Spleen (tissue), 7 donors: ENCODE results near the gene C14orf180.

ENCODE experiments used
- CTCF ChIP-seq, 11 experiments: fragments of 200-600 bp in 7 of 11; fragments of 450-650 bp in 4 of 11; sonication (generic) in 4 of 11; IDR thresholded peaks in 8 of 11; conservative IDR thresholded peaks in 3 of 11; 1 replicate in 7 of 11; 2 replicates in 4 of 11; pipeline versions ENCODE4 v1.4.0 to v1.8.0; 2016 to 2021; ENCODE audit warnings: antibody characterized with exemption in 11 of 11, inconsistent platforms in 4 of 11, mild to moderate bottlenecking in 1 of 11
- POLR2A ChIP-seq, 3 donors: fragments of 450-650 bp; IDR thresholded peaks; one replicate each; pipeline ENCODE4 v1.5.1; 2017; ENCODE audit warnings: antibody characterized with exemption in 3 of 3, mild to moderate bottlenecking in 1 of 3
- donor health status: DM: no; HTN: no; CAD: no; lungs with moderate emphysema.
- donor health status: DM: no; HTN: no; CAD: no.
- donor health status: DM: no; HTN: no; CAD: no.

- TF ChIP-seq CTCF (IDR thresholded peaks at IDR 0.05 in 8 of 11, conservative IDR thresholded peaks at IDR 0.05 in 3 of 11) (no peak), POLR2A (IDR thresholded peaks at IDR 0.05) (no peak)
Measured at GRCh38 chr14:104532191-104532555, 47.4 kb upstream of the C14orf180 start.
